Fibroblast of lung (primary cell): Measurements from ENCODE around the gene JPH2.
"Not testable (repeated sequence)": the region's sequence is repeated elsewhere in the genome, so short reads cannot be mapped to it uniquely, and the experiment has no call there.

ENCODE experiments used
- EZH2 ChIP-seq: IDR thresholded peaks from 2 replicates; pipeline ENCODE4 v1.5.1; 2012; ENCODE audit warnings: low read length, control low read depth, mild to moderate bottlenecking; ENCODE audit errors: missing control alignments
- TF ChIP-seq, protein P1 (sequence below), 2 donors: IDR thresholded peaks in 1 of 2; conservative IDR thresholded peaks in 1 of 2; 1 replicate in 1 of 2; 2 replicates in 1 of 2; pipeline ENCODE4 v1.5.1; 2011 to 2012; ENCODE audit warnings: low read length in 2 of 2, control low read depth in 1 of 2, inconsistent platforms in 1 of 2, low read depth in 1 of 2, mild to moderate bottlenecking in 1 of 2

DNA sequence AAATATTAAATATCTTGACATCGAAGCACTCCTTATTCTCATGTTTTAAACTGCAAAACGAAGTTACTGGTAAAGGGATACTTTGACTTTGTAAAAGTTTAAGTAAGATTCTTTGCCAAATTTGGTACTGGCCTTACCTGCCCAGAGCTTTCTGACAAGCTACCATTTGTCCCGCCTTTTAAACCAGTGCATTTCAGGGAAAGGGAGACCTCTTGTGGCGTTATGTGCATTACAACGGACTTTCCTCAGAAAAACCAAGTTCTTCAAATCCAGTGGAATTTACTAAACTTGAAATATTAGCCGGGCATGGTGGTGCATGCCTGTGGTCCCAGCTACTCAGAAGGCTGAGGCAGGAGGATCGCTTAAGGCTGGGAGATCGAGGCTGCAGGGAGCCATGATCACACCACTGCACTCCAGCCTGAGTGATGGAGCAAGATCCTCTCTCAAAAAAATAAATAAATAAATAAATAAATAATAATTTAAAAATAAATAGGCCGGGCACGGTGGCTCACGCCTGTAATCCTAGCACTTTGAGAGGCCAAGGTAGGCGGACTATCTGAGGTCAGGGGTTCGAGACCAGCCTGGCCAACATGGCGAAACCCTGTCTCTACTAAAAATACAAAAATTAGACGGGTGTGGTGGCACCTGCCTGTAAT, 3.3 kb upstream of the JPH2 start:
- TF ChIP-seq, protein P1, sequence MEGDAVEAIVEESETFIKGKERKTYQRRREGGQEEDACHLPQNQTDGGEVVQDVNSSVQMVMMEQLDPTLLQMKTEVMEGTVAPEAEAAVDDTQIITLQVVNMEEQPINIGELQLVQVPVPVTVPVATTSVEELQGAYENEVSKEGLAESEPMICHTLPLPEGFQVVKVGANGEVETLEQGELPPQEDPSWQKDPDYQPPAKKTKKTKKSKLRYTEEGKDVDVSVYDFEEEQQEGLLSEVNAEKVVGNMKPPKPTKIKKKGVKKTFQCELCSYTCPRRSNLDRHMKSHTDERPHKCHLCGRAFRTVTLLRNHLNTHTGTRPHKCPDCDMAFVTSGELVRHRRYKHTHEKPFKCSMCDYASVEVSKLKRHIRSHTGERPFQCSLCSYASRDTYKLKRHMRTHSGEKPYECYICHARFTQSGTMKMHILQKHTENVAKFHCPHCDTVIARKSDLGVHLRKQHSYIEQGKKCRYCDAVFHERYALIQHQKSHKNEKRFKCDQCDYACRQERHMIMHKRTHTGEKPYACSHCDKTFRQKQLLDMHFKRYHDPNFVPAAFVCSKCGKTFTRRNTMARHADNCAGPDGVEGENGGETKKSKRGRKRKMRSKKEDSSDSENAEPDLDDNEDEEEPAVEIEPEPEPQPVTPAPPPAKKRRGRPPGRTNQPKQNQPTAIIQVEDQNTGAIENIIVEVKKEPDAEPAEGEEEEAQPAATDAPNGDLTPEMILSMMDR (conservative IDR thresholded peaks at IDR 0.05 in 1 of 2, IDR thresholded peaks at IDR 0.05 in 1 of 2; ENCODE audit: low read depth in 1 of 2, low read length in 2 of 2), result peak; percentile 84
- not testable (repeated sequence) for TF ChIP-seq EZH2
